ENCODE measurements around the gene SLC19A1. TPM values are rescaled to one million over a fixed set of nuclear protein-coding genes. Genes with fewer than 3 reads are reported as not detected.

SLC19A1 gene
- total RNA-seq, 2 donors from 2014 or later = 4.7 to 6.1 TPM

- Histone ChIP-seq H3K36me3 (peaks cover under 1% of the 10 kb centered on the region), H3K27me3 (replicated peaks; ENCODE audit: insufficient read depth) (no peaks in the 10 kb centered on the region), H3K27ac (no peak overlapping the region), H3K9me3 (no peaks in the 10 kb centered on the region), H3K4me1 (ENCODE audit: control insufficient read depth in 1 of 2, low read depth in 2 of 2) (peaks cover 18 to 51% of the 10 kb centered on the region in 2 donors), H3K4me3 (no peak overlapping the region)
- TF ChIP-seq CTCF (IDR thresholded peaks at IDR 0.05) = no peak
- DNase-seq (ENCODE audit: low spot score) (no peak), ATAC-seq (ENCODE audit: insufficient number of reproducible peaks, low FRiP score, low read depth) (no peak)
Measured at GRCh38 chr21:45453308-45453950, 88.8 kb downstream of the SLC19A1 start.

GRCh38 chr21:45452696-45453307 lies 89.4 kb downstream of the SLC19A1 start:
- H3K9me3 ChIP-seq = no peaks in the 10 kb centered on the region
- H3K27me3 ChIP-seq (replicated peaks; ENCODE audit: insufficient read depth) = no peaks in the 10 kb centered on the region
- no peak for DNase-seq (ENCODE audit: low spot score)
- H3K4me3 ChIP-seq = no peak overlapping the region
- peaks cover 5% of the 10 kb centered on the region for H3K36me3 ChIP-seq
- peaks cover 18 to 46% of the 10 kb centered on the region in 2 donors for H3K4me1 ChIP-seq (ENCODE audit: control insufficient read depth in 1 of 2, low read depth in 2 of 2)
- TF ChIP-seq CTCF (IDR thresholded peaks at IDR 0.05) = no peak
- no peak for ATAC-seq (ENCODE audit: insufficient number of reproducible peaks, low FRiP score, low read depth)
- no peak overlapping the region for H3K27ac ChIP-seq

- no peak for ATAC-seq (ENCODE audit: insufficient number of reproducible peaks, low FRiP score, low read depth)
- Histone ChIP-seq H3K36me3 (peaks cover 5% of the 10 kb centered on the region), H3K27me3 (replicated peaks; ENCODE audit: insufficient read depth) (no peaks in the 10 kb centered on the region), H3K9me3 (peaks cover 2% of the 10 kb centered on the region), H3K27ac (no peak overlapping the region), H3K4me3 (no peak overlapping the region), H3K4me1 (ENCODE audit: control insufficient read depth in 1 of 2, low read depth in 2 of 2) (peaks cover 14 to 36% of the 10 kb centered on the region in 2 donors)
- no peak for TF ChIP-seq CTCF (IDR thresholded peaks at IDR 0.05)
- no peak for DNase-seq (ENCODE audit: low spot score)
Measured at GRCh38 chr21:45451771-45452182, 90.5 kb downstream of the SLC19A1 start.

GRCh38 chr21:45451091-45451740 lies 91.0 kb downstream of the SLC19A1 start:
- no peak overlapping the region for H3K4me3 ChIP-seq
- H3K9me3 ChIP-seq = peaks cover 3% of the 10 kb centered on the region
- H3K27me3 ChIP-seq (replicated peaks; ENCODE audit: insufficient read depth) = no peaks in the 10 kb centered on the region
- no peak overlapping the region for H3K27ac ChIP-seq
- DNase-seq (ENCODE audit: low spot score) = no peak
- H3K36me3 ChIP-seq = peaks cover 5% of the 10 kb centered on the region
- H3K4me1 ChIP-seq (ENCODE audit: control insufficient read depth in 1 of 2, low read depth in 2 of 2) = peaks cover 14 to 30% of the 10 kb centered on the region in 2 donors
- no peak for ATAC-seq (ENCODE audit: insufficient number of reproducible peaks, low FRiP score, low read depth)
- no peak for TF ChIP-seq CTCF (IDR thresholded peaks at IDR 0.05)

GRCh38 chr21:45450423-45451090 lies 91.7 kb downstream of the SLC19A1 start:
- H3K27ac ChIP-seq = no peak overlapping the region
- ATAC-seq (ENCODE audit: insufficient number of reproducible peaks, low FRiP score, low read depth) (no peak), DNase-seq (ENCODE audit: low spot score) (no peak)
- peaks cover 5% of the 10 kb centered on the region for H3K36me3 ChIP-seq
- H3K9me3 ChIP-seq = peaks cover 3% of the 10 kb centered on the region
- H3K4me3 ChIP-seq = no peak overlapping the region
- no peaks in the 10 kb centered on the region for H3K27me3 ChIP-seq (replicated peaks; ENCODE audit: insufficient read depth)
- H3K4me1 ChIP-seq (ENCODE audit: control insufficient read depth in 1 of 2, low read depth in 2 of 2) = peaks cover 10 to 24% of the 10 kb centered on the region in 2 donors
- TF ChIP-seq CTCF (IDR thresholded peaks at IDR 0.05) = no peak
